ENCODE data around the gene MFSD11. TPM values are rescaled to one million over a fixed set of nuclear protein-coding genes. Genes with fewer than 3 reads are reported as not detected.

The MFSD11 gene
- total and polyA plus RNA-seq, 2 of the 4 experiments (the other 2 are of a cell fraction), result 12.3 to 16.1 TPM

DNA sequence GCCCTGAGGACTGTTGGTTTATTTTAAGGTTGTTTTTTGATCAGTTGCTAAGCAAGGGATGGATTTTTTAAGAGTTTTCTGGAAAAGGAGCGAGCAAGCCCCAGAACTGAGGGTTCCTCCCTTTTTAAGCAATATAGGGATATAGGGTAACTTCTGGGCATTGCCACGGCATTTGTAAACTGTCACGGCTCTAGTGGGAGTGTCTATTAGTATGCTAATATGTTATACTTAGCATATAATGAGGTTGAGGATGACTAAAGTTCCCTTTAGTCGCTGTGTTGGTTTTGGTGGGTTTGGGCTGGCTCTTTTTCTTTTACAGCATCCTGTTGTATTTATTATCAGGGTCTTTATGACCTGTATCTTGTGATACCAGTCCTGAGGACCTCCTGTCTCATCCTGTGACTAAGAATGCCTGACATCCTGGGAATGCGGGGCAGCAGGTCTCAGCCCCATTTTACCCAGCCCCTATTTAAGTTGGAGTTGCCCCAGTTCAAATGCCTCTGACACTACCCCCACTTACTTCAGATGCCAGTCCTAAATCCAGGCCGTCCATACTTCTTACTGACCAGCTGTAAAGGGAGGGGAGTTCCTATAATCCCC, 59.4 kb downstream of the MFSD11 start:
- Histone ChIP-seq H4K91ac (ENCODE audit: insufficient read depth, low read depth, low read length) (no peak overlapping the region), H2AK5ac (ENCODE audit: low read depth, low read length) (no peak overlapping the region), H3K9me1 (ENCODE audit: insufficient read depth, low read length) (no peaks in the 10 kb centered on the region), H3K36me3 (ENCODE audit: control insufficient read depth, insufficient read depth, low read length) (no peaks in the 10 kb centered on the region), H2BK120ac (ENCODE audit: low read depth, low read length) (no peak overlapping the region), H3K9me3 (ENCODE audit: control insufficient read depth, insufficient read depth, low read length) (no peaks in the 10 kb centered on the region), H2BK5ac (ENCODE audit: low read depth, low read length, poor library complexity, severe bottlenecking) (no peak overlapping the region), H2AK9ac (replicated peaks; ENCODE audit: low read depth, low read length, poor library complexity) (no peak overlapping the region), H4K8ac (ENCODE audit: low read depth in 2 of 2, low read length in 2 of 2) (no peak overlapping the region), H3K23ac (ENCODE audit: low read depth, low read length) (no peak overlapping the region), H3K56ac (ENCODE audit: extremely low read depth, insufficient read depth, low read length) (no peak overlapping the region), H3K4me3 (ENCODE audit: insufficient read depth, low read depth, low read length) (no peak overlapping the region), H3K27me3 (ENCODE audit: control insufficient read depth, insufficient read depth, low read length) (no peaks in the 10 kb centered on the region), H3K9ac (ENCODE audit: low read depth, low read length) (no peak overlapping the region), H3K14ac (replicated peaks; ENCODE audit: low read depth, low read length) (no peak overlapping the region), H3K4me1 (ENCODE audit: control insufficient read depth, insufficient read depth, low read length) (no peaks in the 10 kb centered on the region), H3K18ac (ENCODE audit: low read depth, low read length) (no peak overlapping the region), H4K20me1 (ENCODE audit: insufficient read depth, low read length) (no peaks in the 10 kb centered on the region), H2BK20ac (ENCODE audit: low read depth, low read length) (no peak overlapping the region), H2BK15ac (ENCODE audit: low read depth, low read length) (no peak overlapping the region), H3K4ac (ENCODE audit: low read depth, low read length) (no peak overlapping the region), H3K4me2 (ENCODE audit: low read depth, low read length) (no peak overlapping the region), H2AFZ (replicated peaks; ENCODE audit: low read length, poor library complexity) (no peak overlapping the region), H3K27ac (ENCODE audit: insufficient read depth, low read length) (no peak overlapping the region), H3K79me1 (ENCODE audit: low read depth in 1 of 2, low read length in 2 of 2) (no peaks in the 10 kb centered on the region), H4K5ac (ENCODE audit: low read depth, low read length) (no peak overlapping the region)
- ChIA-PET POLR2A (ENCODE audit: unreplicated experiment) (no interaction called here), CTCF (interaction anchor here (0.6 to 1.6 kb wide), 2 partner anchors 15 to 259 kb away, joined by 3 to 4 read pairs; no protein-coding TSS in a partner anchor)
- intact Hi-C loops (cut with micrococcal nuclease) (no loop called here), dilution Hi-C loops (cut with HindIII; ENCODE audit: low sequenced_read_pairs, unreplicated experiment) (no loop called here), in situ Hi-C loops (cut with MboI; ENCODE audit: low sequenced_read_pairs) (no loop called here)
- BruUV-seq (replicated peaks), result no TSS peak
- DNase-seq, result no peak
- ATAC-seq (ENCODE audit: low read depth), result no peak
- WGBS, 2 experiments (ENCODE audit: extremely low coverage in 2 of 2, insufficient read length in 1 of 2), result no CpG with 5 or more reads among the region's 6 CpGs
- TF ChIP-seq CEBPB (IDR thresholded peaks at IDR 0.05; ENCODE audit: low read depth, low read length) (no peak), RCOR1 (IDR thresholded peaks at IDR 0.05; ENCODE audit: insufficient replicate concordance, low read length) (no peak), MAFK (IDR thresholded peaks at IDR 0.05; ENCODE audit: low read depth, low read length) (no peak), BHLHE40 (IDR thresholded peaks at IDR 0.05; ENCODE audit: low read depth, low read length) (no peak), MAZ (IDR thresholded peaks at IDR 0.05; ENCODE audit: borderline replicate concordance, low read depth, low read length) (no peak), RAD21 (IDR thresholded peaks at IDR 0.05; ENCODE audit: low read length) (no peak), NFE2L2 (IDR thresholded peaks at IDR 0.05; ENCODE audit: low read depth, low read length) (no peak), RFX5 (IDR thresholded peaks at IDR 0.05; ENCODE audit: low read depth, low read length) (no peak)

Data from IMR-90 (cell line).